ENCODE results near the gene FOXP1.

DNA sequence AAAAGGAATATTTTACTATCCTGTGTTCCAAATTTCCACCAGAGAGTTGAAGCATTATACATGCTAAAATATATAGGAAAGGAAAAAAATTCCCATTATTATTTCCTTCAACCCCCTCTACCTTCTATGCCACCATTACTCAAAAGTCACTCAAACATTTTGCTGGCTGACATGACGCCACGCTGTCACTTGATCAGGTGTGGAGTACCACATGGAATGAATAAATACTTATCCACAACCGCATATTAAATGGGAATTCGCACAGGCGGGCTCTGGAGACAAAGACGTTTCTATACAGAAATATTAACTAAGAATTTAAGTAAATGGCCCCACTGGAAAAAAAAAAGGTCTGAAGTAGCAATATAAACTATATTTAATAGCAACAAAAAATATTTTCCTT lies 266.4 kb downstream of the FOXP1 start:
- TF ChIP-seq POLR2A (IDR thresholded peaks at IDR 0.05; ENCODE audit: low read depth, low read length) (no peak), POLR2AphosphoS5 (IDR thresholded peaks at IDR 0.05; ENCODE audit: low read depth, low read length) (no peak)

Measured in GM12892 (cell line).